ENCODE results near the gene NPAS2.

Gene NPAS2

GRCh38 chr2:100852447-100852846, 32.5 kb downstream of the NPAS2 start:
- TF ChIP-seq CTCF (IDR thresholded peaks at IDR 0.05): no peak

- TF ChIP-seq CTCF (IDR thresholded peaks at IDR 0.05): no peak
Observed at GRCh38 chr2:100852999-100853908, 33.3 kb downstream of the NPAS2 start.

- TF ChIP-seq CTCF (IDR thresholded peaks at IDR 0.05): no peak
Observed at GRCh38 chr2:100853909-100854810, 34.2 kb downstream of the NPAS2 start.

- no peak for TF ChIP-seq CTCF (IDR thresholded peaks at IDR 0.05)
Observed at GRCh38 chr2:100855084-100855483, 35.1 kb downstream of the NPAS2 start.

GRCh38 chr2:100855606-100856005, 35.7 kb downstream of the NPAS2 start:
- TF ChIP-seq CTCF (IDR thresholded peaks at IDR 0.05): no peak

- no peak for TF ChIP-seq CTCF (IDR thresholded peaks at IDR 0.05)
Observed at GRCh38 chr2:100856732-100857131, 36.8 kb downstream of the NPAS2 start.

- TF ChIP-seq CTCF (IDR thresholded peaks at IDR 0.05): no peak
Observed at GRCh38 chr2:100857341-100857740, 37.4 kb downstream of the NPAS2 start.
